ENCODE results near the gene CSF2. TPM values are rescaled to one million over a fixed set of nuclear protein-coding genes. Genes with fewer than 3 reads are reported as not detected.

Gene CSF2
- total and polyA plus RNA-seq, 2 of the 13 experiments (the other 11 are each of a cell fraction or from before 2014, with no cell fraction given) = not detected

- no peak for FAIRE-seq
- DNase-seq (ENCODE audit: low spot score) = no peak
- Histone ChIP-seq H3K9ac (ENCODE audit: insufficient read depth, low read depth, low read length) (no peak overlapping the region), H3K4me3 (replicated peaks in 1 of 3; ENCODE audit: insufficient read depth in 1 of 3, low read depth in 2 of 3, low read length in 3 of 3) (no peak overlapping the region), H4K20me1 (ENCODE audit: insufficient read depth, low read length) (no peaks in the 10 kb centered on the region), H3K36me3 (replicated peaks in 1 of 2; ENCODE audit: control insufficient read depth in 1 of 2, insufficient read depth in 2 of 2, low read length in 2 of 2) (no peaks in the 10 kb centered on the region), H3K27me3 (ENCODE audit: control insufficient read depth in 1 of 2, insufficient read depth in 2 of 2, low read length in 2 of 2) (peaks cover 7 to 54% of the 10 kb centered on the region in 2 experiments; a peak in 3 of 5 replicates), H3K4me2 (ENCODE audit: low read depth, low read length) (no peak overlapping the region), H3K27ac (ENCODE audit: extremely low read length, insufficient read depth, low read length) (no peak overlapping the region), H2AFZ (ENCODE audit: low read length) (no peak overlapping the region), H3K4me1 (ENCODE audit: insufficient read depth, low read length) (peaks cover 28% of the 10 kb centered on the region), H3K9me3 (ENCODE audit: low read length) (no peaks in the 10 kb centered on the region), H3K79me2 (ENCODE audit: insufficient read depth, low read length) (no peaks in the 10 kb centered on the region)
- ChIA-PET CTCF (ENCODE audit: low intra/inter-chr PET ratio, low total read pairs) (no interaction called here), POLR2A (no interaction called here)
- no peak for ATAC-seq
- TF ChIP-seq DMTF1 (CRISPR knock-in tag; IDR thresholded peaks at IDR 0.05) (no peak), SNAPC4 (CRISPR knock-in tag; IDR thresholded peaks at IDR 0.05) (no peak), HNF4A (CRISPR knock-in tag; IDR thresholded peaks at IDR 0.05) (no peak), IKZF4 (CRISPR knock-in tag; IDR thresholded peaks at IDR 0.05; ENCODE audit: borderline replicate concordance, low read depth, not compliant biosample characterization) (no peak), CREBL2 (CRISPR knock-in tag; IDR thresholded peaks at IDR 0.05; ENCODE audit: borderline replicate concordance) (no peak), ZKSCAN5 (CRISPR knock-in tag; IDR thresholded peaks at IDR 0.05) (no peak)
- no TSS peak for BruUV-seq (replicated peaks)
- WGBS (ENCODE audit: low lambda C conversion rate) = 57% methylated on average over 5 of the region's 13 CpGs
- intact Hi-C loops (cut with micrococcal nuclease; ENCODE audit: unreplicated experiment) (no loop called here), in situ Hi-C loops (cut with HindIII; ENCODE audit: extremely low pct_ligation_motif_present, low pct_unique_long_range_greater_than_20kb) (no loop called here)
Observed at GRCh38 chr5:132070460-132071337, 2.9 kb upstream of the CSF2 start.
